Adrenal gland (tissue), 5 donors: ENCODE results near the gene HNRNPUL1.

Experiments used
- CTCF ChIP-seq, 6 experiments: fragments of 450-650 bp in 4 of 6; fragments of 200-600 bp in 2 of 6; sonication (generic) in 1 of 6; IDR thresholded peaks; 1 replicate in 5 of 6; 2 replicates in 1 of 6; pipeline versions ENCODE4 v1.5.1 to v1.8.0; 2016 to 2021; ENCODE audit warnings: antibody characterized with exemption in 6 of 6, mild to moderate bottlenecking in 2 of 6, moderate library complexity in 1 of 6
- POLR2A ChIP-seq, 2 donors: fragments of 450-650 bp; IDR thresholded peaks; one replicate each; pipeline ENCODE4 v1.6.1; 2017; ENCODE audit warnings: antibody characterized with exemption in 2 of 2, mild to moderate bottlenecking in 2 of 2, moderate library complexity in 1 of 2
- donor health status: DM: no; HTN: no; CAD: no.

GRCh38 chr19:41323430-41324125 is 59.4 kb downstream of the HNRNPUL1 start:
- peak in 1 of 2 donors; percentile 24 for TF ChIP-seq POLR2A (IDR thresholded peaks at IDR 0.05)
- no peak for TF ChIP-seq CTCF (IDR thresholded peaks at IDR 0.05)
